Mesothelial cell of epicardium (in vitro differentiated cells): Measurements from ENCODE around the gene APOO. TPM values are rescaled to one million over a fixed set of nuclear protein-coding genes. Genes with fewer than 3 reads are reported as not detected.

Source experiments
- DNase-seq, 2 experiments: peaks; one replicate each; pipeline ENCODE4 v3.0.0; 2021; ENCODE audit warnings: low spot score in 2 of 2; ENCODE audit not compliant: unreplicated experiment in 2 of 2
- H3K27ac Mint-ChIP-seq: 2 replicates; pipeline ENCODE4 v1.8.0; 2021; ENCODE audit warnings: mixed read lengths
- H3K27me3 Mint-ChIP-seq: 2 replicates; pipeline ENCODE4 v1.8.0; 2021; ENCODE audit warnings: low read depth, mixed read lengths
- H3K36me3 Mint-ChIP-seq: 2 replicates; pipeline ENCODE4 v1.8.0; 2021; ENCODE audit warnings: mixed read lengths
- H3K4me1 Mint-ChIP-seq: 2 replicates; pipeline ENCODE4 v1.8.0; 2021; ENCODE audit warnings: mixed read lengths
- H3K4me3 Mint-ChIP-seq: 2 replicates; pipeline ENCODE4 v1.8.0; 2021; ENCODE audit warnings: mild to moderate bottlenecking, moderate library complexity, mixed read lengths
- H3K9me3 Mint-ChIP-seq: 2 replicates; pipeline ENCODE4 v1.8.0; 2021; ENCODE audit warnings: mixed read lengths
- CTCF ChIP-seq: fragments of 200-600 bp; sonication (generic); IDR thresholded peaks from one replicate; pipeline ENCODE4 v1.5.0; 2021; ENCODE audit warnings: antibody characterized with exemption; ENCODE audit not compliant: unreplicated experiment
- total RNA-seq: library from RNA; stranded (reverse); gene quantifications from 3 replicates; pipeline ENCODE4 v1.2.1, GENCODE V29; 2021

The APOO gene
- total RNA-seq, 1 donor from 2014 or later, result 50.5 TPM

GRCh38 chrX:23935106-23935505, 27.4 kb upstream of the APOO start:
- H3K4me3 Mint-ChIP-seq, result no peak overlapping the region
- DNase-seq, result no peak
- no peak for TF ChIP-seq CTCF
- no peaks in the 10 kb centered on the region for H3K9me3 Mint-ChIP-seq
- no peaks in the 10 kb centered on the region for H3K36me3 Mint-ChIP-seq
- H3K4me1 Mint-ChIP-seq, result peaks cover 16% of the 10 kb centered on the region
- no peaks in the 10 kb centered on the region for H3K27me3 Mint-ChIP-seq
- H3K27ac Mint-ChIP-seq, result no peak overlapping the region

- H3K27me3 Mint-ChIP-seq, result no peaks in the 10 kb centered on the region
- peaks cover 14% of the 10 kb centered on the region for H3K4me1 Mint-ChIP-seq
- TF ChIP-seq CTCF, result no peak
- H3K9me3 Mint-ChIP-seq, result no peaks in the 10 kb centered on the region
- H3K4me3 Mint-ChIP-seq, result no peak overlapping the region
- no peaks in the 10 kb centered on the region for H3K36me3 Mint-ChIP-seq
- no peak for DNase-seq
- H3K27ac Mint-ChIP-seq, result peak overlapping the region; percentile 17
Measured at GRCh38 chrX:23932046-23932445, 24.3 kb upstream of the APOO start.

- DNase-seq, result no peak
- Mint-ChIP-seq H3K4me1 (peaks cover 12% of the 10 kb centered on the region), H3K27me3 (no peaks in the 10 kb centered on the region), H3K27ac (no peak overlapping the region), H3K36me3 (no peaks in the 10 kb centered on the region), H3K9me3 (no peaks in the 10 kb centered on the region), H3K4me3 (no peak overlapping the region)
- no peak for TF ChIP-seq CTCF
Measured at GRCh38 chrX:23930894-23931604, 23.3 kb upstream of the APOO start.

- Mint-ChIP-seq H3K4me1 (peaks cover 4% of the 10 kb centered on the region), H3K27me3 (no peaks in the 10 kb centered on the region), H3K4me3 (no peak overlapping the region), H3K9me3 (no peaks in the 10 kb centered on the region), H3K36me3 (no peaks in the 10 kb centered on the region), H3K27ac (no peak overlapping the region)
- TF ChIP-seq CTCF, result no peak
- no peak for DNase-seq
Measured at GRCh38 chrX:23926015-23926414, 18.3 kb upstream of the APOO start.

GRCh38 chrX:23919706-23920320, 12.1 kb upstream of the APOO start:
- Mint-ChIP-seq H3K4me3 (no peak overlapping the region), H3K27me3 (no peaks in the 10 kb centered on the region), H3K9me3 (peaks cover 19% of the 10 kb centered on the region), H3K36me3 (no peaks in the 10 kb centered on the region), H3K4me1 (no peaks in the 10 kb centered on the region), H3K27ac (no peak overlapping the region)
- no peak for TF ChIP-seq CTCF
- DNase-seq, result no peak
